Coronary artery (tissue), 2 donors: ENCODE data around the gene EFNA5.
"Not testable (repeated sequence)": the region's sequence is repeated elsewhere in the genome, so short reads cannot be mapped to it uniquely, and the experiment has no call there.

ENCODE experiments used
- DNase-seq: peaks from one replicate; pipeline ENCODE4 v3.0.0-alpha.2; 2017; ENCODE audit warnings: low spot score
- H3K27ac ChIP-seq, 2 donors: fragments of 200-600 bp; sonication (generic); one replicate each; pipeline ENCODE4 v1.5.1; 2016 to 2019
- H3K4me3 ChIP-seq: fragments of 200-600 bp; sonication (generic); 2 replicates; pipeline ENCODE4 v1.5.1; 2016; ENCODE audit warnings: mild to moderate bottlenecking, moderate library complexity
- CTCF ChIP-seq: fragments of 200-600 bp; sonication (generic); IDR thresholded peaks from one replicate; pipeline ENCODE4 v1.5.1; 2019; ENCODE audit warnings: antibody characterized with exemption

EFNA5 gene

GRCh38 chr5:107459605-107460004, 211.1 kb downstream of the EFNA5 start:
- no peak for DNase-seq
- TF ChIP-seq CTCF, result no peak
- no peak overlapping the region for H3K27ac ChIP-seq
- no peak overlapping the region for H3K4me3 ChIP-seq

- no peak overlapping the region for H3K4me3 ChIP-seq
- no peak for TF ChIP-seq CTCF
- no peak for DNase-seq
- H3K27ac ChIP-seq, result no peak overlapping the region
Measured at GRCh38 chr5:107458322-107458721, 212.4 kb downstream of the EFNA5 start.

GRCh38 chr5:107457881-107458280, 212.9 kb downstream of the EFNA5 start:
- DNase-seq, result no peak
- TF ChIP-seq CTCF, result no peak

GRCh38 chr5:107457138-107457537, 213.6 kb downstream of the EFNA5 start:
- H3K27ac ChIP-seq, result no peak overlapping the region
- no peak for TF ChIP-seq CTCF
- H3K4me3 ChIP-seq, result no peak overlapping the region

More at GRCh38 chr5:107457881-107458280, 212.9 kb downstream of the EFNA5 start:
- Histone ChIP-seq H3K4me3 (no peak overlapping the region), H3K27ac (no peak overlapping the region)

GRCh38 chr5:107456281-107456715, 214.4 kb downstream of the EFNA5 start:
- no peak for TF ChIP-seq CTCF
- DNase-seq, result no peak
- Histone ChIP-seq H3K4me3 (no peak overlapping the region), H3K27ac (no peak overlapping the region)

More at GRCh38 chr5:107457138-107457537, 213.6 kb downstream of the EFNA5 start:
- no peak for DNase-seq

- no peak for DNase-seq
- Histone ChIP-seq H3K4me3 (no peak overlapping the region), H3K27ac (no peak overlapping the region)
- TF ChIP-seq CTCF, result no peak
Measured at GRCh38 chr5:107455111-107455544, 215.6 kb downstream of the EFNA5 start.

- not testable (repeated sequence) for H3K4me3 ChIP-seq, H3K27ac ChIP-seq, DNase-seq
Measured at GRCh38 chr5:107451827-107452226, 218.9 kb downstream of the EFNA5 start.

- no peak overlapping the region for H3K4me3 ChIP-seq
- DNase-seq, result no peak
- TF ChIP-seq CTCF, result no peak
- H3K27ac ChIP-seq, result no peak overlapping the region
Measured at GRCh38 chr5:107451028-107451427, 219.7 kb downstream of the EFNA5 start.
